ENCODE results near the gene PLEKHO1.
"Not testable (repeated sequence)": the region's sequence is repeated elsewhere in the genome, so short reads cannot be mapped to it uniquely, and the experiment has no call there.

The PLEKHO1 gene

GRCh38 chr1:150149271-150150132 is at the start of gene PLEKHO1:
PLEKHO1 (plus strand) TSS chr1:150149916; CDS start chr1:150150258, 342 bp downstream.
- DNase-seq, result peak; percentile 41

GRCh38 chr1:150102986-150103385 is 46.7 kb upstream of the PLEKHO1 start:
- no peak for DNase-seq

- DNase-seq, result no peak
These were observed 43.4 kb upstream of the PLEKHO1 start for GRCh38 chr1:150106341-150106740.

- no peak for DNase-seq
These were observed 40.1 kb upstream of the PLEKHO1 start for GRCh38 chr1:150109586-150109985.

- no peak for DNase-seq
These were observed 39.6 kb upstream of the PLEKHO1 start for GRCh38 chr1:150110116-150110515.

GRCh38 chr1:150111670-150112069 is 38.0 kb upstream of the PLEKHO1 start:
- no peak for DNase-seq

GRCh38 chr1:150115121-150115520 is 34.6 kb upstream of the PLEKHO1 start:
- no peak for DNase-seq

- no peak for DNase-seq
These were observed 31.0 kb upstream of the PLEKHO1 start for GRCh38 chr1:150118716-150119115.

GRCh38 chr1:150121236-150121862 is 28.4 kb upstream of the PLEKHO1 start:
- DNase-seq, result no peak

GRCh38 chr1:150126811-150127210 is 22.9 kb upstream of the PLEKHO1 start:
- no peak for DNase-seq

- no peak for DNase-seq
These were observed 22.3 kb upstream of the PLEKHO1 start for GRCh38 chr1:150127464-150127863.

GRCh38 chr1:150127868-150128267 is 21.8 kb upstream of the PLEKHO1 start:
- DNase-seq, result no peak

GRCh38 chr1:150132372-150132771 is 17.3 kb upstream of the PLEKHO1 start:
- DNase-seq, result no peak

GRCh38 chr1:150134537-150134936 is 15.2 kb upstream of the PLEKHO1 start:
- no peak for DNase-seq

- DNase-seq, result not testable (repeated sequence)
These were observed 14.3 kb upstream of the PLEKHO1 start for GRCh38 chr1:150135400-150135799.

- no peak for DNase-seq
These were observed 11.7 kb upstream of the PLEKHO1 start for GRCh38 chr1:150138044-150138443.

- DNase-seq, result no peak
These were observed 8.3 kb upstream of the PLEKHO1 start for GRCh38 chr1:150141452-150141851.

- DNase-seq, result no peak
These were observed 7.6 kb upstream of the PLEKHO1 start for GRCh38 chr1:150142083-150142482.

- no peak for DNase-seq
These were observed 5.1 kb upstream of the PLEKHO1 start for GRCh38 chr1:150144606-150145005.

- not testable (repeated sequence) for DNase-seq
These were observed 3.7 kb upstream of the PLEKHO1 start for GRCh38 chr1:150146016-150146415.

- no peak for DNase-seq
These were observed 2.7 kb upstream of the PLEKHO1 start for GRCh38 chr1:150146849-150147542.

- DNase-seq, result no peak
These were observed 862 bp upstream of the PLEKHO1 start for GRCh38 chr1:150148837-150149270.
